Loucy (cell line): ENCODE data around the gene KIF26A.

Experiments
- H2AFZ ChIP-seq: fragments of 200-600 bp; sonication (generic); 2 replicates; pipeline ENCODE4 v1.6.0; 2016; ENCODE audit warnings: antibody characterized with exemption, mild to moderate bottlenecking, low read length, moderate library complexity
- H3F3A ChIP-seq: fragments of 200-600 bp; 2 replicates; pipeline ENCODE4 v1.6.0; 2016; ENCODE audit warnings: antibody characterized with exemption, low read depth, mild to moderate bottlenecking
- H3K27me3 ChIP-seq: fragments of 200-600 bp; sonication (generic); 2 replicates; pipeline ENCODE4 v1.6.1; 2014; ENCODE audit warnings: low read length, mild to moderate bottlenecking; ENCODE audit not compliant: insufficient read depth, poor library complexity, severe bottlenecking
- H3K36me3 ChIP-seq: fragments of 200-600 bp; sonication (generic); 2 replicates; pipeline ENCODE4 v1.6.1; 2016; ENCODE audit warnings: low read length; ENCODE audit not compliant: insufficient read depth
- H3K4me1 ChIP-seq: fragments of 200-600 bp; sonication (generic); 2 replicates; pipeline ENCODE4 v1.5.1; 2014; ENCODE audit warnings: low read length, mild to moderate bottlenecking; ENCODE audit not compliant: insufficient read depth, poor library complexity, severe bottlenecking
- H3K4me2 ChIP-seq: fragments of 200-600 bp; sonication (generic); 2 replicates; pipeline ENCODE4 v1.6.0; 2014; ENCODE audit warnings: antibody characterized with exemption, low read length, low read depth, mild to moderate bottlenecking; ENCODE audit not compliant: poor library complexity, severe bottlenecking
- H3K4me3 ChIP-seq: fragments of 200-600 bp; sonication (generic); 2 replicates; pipeline ENCODE4 v1.5.1; 2014; ENCODE audit warnings: low read length, mild to moderate bottlenecking, mixed read lengths; ENCODE audit not compliant: poor library complexity, severe bottlenecking
- H3K79me2 ChIP-seq: fragments of 200-600 bp; sonication (generic); 2 replicates; pipeline ENCODE4 v1.6.1; 2014; ENCODE audit warnings: low read length; ENCODE audit not compliant: insufficient read depth
- H3K9ac ChIP-seq: fragments of 200-600 bp; sonication (generic); 2 replicates; pipeline ENCODE4 v1.6.0; 2014; ENCODE audit warnings: mild to moderate bottlenecking, low read depth, low read length, moderate library complexity; ENCODE audit not compliant: poor library complexity, severe bottlenecking
- H3K9me2 ChIP-seq: fragments of 200-600 bp; sonication (generic); replicated peaks from 2 replicates; pipeline ENCODE4 v1.6.1; 2016; ENCODE audit warnings: low read depth, low read length, mixed read lengths
- H3K9me3 ChIP-seq: fragments of 200-600 bp; sonication (generic); 2 replicates; pipeline ENCODE4 v1.6.1; 2014; ENCODE audit warnings: mild to moderate bottlenecking, antibody characterized with exemption, low read length, low read depth; ENCODE audit not compliant: insufficient read depth
- H4K20me1 ChIP-seq: fragments of 200-600 bp; sonication (generic); 2 replicates; pipeline ENCODE4 v1.6.0; 2014; ENCODE audit warnings: antibody characterized with exemption, low read length, mild to moderate bottlenecking; ENCODE audit not compliant: insufficient read depth, poor library complexity, severe bottlenecking
- EZH2phosphoT487 ChIP-seq: fragments of 200-600 bp; IDR thresholded peaks from 2 replicates; pipeline ENCODE4 v1.6.1; 2018; ENCODE audit warnings: antibody characterized with exemption, mild to moderate bottlenecking, moderate library complexity, borderline replicate concordance
- TF ChIP-seq, protein P1 (sequence below): fragments of 200-600 bp; sonication (generic); conservative IDR thresholded peaks from 2 replicates; pipeline ENCODE4 v1.5.1; 2014; ENCODE audit warnings: mild to moderate bottlenecking, antibody characterized with exemption, low read length

KIF26A gene

DNA sequence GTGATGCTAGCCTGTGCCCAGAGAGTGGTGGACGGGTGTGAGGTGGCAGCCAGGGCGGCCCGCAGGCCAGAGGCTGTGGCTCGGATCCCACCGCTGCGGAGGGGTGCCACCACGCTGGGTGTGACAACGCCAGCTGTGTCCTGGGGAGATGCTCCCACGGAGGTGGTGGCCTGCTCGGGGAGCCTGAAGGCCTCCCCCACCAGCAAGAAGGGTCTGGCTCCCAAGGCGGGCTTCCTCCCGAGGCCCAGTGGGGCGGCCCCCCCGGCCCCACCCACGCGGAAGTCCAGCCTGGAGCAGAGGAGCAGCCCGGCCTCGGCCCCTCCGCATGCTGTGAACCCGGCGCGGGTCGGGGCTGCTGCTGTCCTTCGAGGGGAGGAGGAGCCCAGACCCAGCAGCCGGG is 38.2 kb downstream of the KIF26A start:
- Histone ChIP-seq H3K36me3 (no peaks in the 10 kb centered on the region), H3F3A (no peaks in the 10 kb centered on the region), H3K9me2 (no peaks in the 10 kb centered on the region), H4K20me1 (no peaks in the 10 kb centered on the region), H3K9me3 (no peaks in the 10 kb centered on the region), H2AFZ (no peak overlapping the region), H3K4me2 (no peak overlapping the region), H3K79me2 (no peaks in the 10 kb centered on the region), H3K4me1 (no peaks in the 10 kb centered on the region), H3K4me3 (no peak overlapping the region), H3K9ac (no peak overlapping the region), H3K27me3 (no peaks in the 10 kb centered on the region)
- TF ChIP-seq, protein P1, sequence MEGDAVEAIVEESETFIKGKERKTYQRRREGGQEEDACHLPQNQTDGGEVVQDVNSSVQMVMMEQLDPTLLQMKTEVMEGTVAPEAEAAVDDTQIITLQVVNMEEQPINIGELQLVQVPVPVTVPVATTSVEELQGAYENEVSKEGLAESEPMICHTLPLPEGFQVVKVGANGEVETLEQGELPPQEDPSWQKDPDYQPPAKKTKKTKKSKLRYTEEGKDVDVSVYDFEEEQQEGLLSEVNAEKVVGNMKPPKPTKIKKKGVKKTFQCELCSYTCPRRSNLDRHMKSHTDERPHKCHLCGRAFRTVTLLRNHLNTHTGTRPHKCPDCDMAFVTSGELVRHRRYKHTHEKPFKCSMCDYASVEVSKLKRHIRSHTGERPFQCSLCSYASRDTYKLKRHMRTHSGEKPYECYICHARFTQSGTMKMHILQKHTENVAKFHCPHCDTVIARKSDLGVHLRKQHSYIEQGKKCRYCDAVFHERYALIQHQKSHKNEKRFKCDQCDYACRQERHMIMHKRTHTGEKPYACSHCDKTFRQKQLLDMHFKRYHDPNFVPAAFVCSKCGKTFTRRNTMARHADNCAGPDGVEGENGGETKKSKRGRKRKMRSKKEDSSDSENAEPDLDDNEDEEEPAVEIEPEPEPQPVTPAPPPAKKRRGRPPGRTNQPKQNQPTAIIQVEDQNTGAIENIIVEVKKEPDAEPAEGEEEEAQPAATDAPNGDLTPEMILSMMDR, result no peak
- no peak for TF ChIP-seq EZH2phosphoT487

DNA sequence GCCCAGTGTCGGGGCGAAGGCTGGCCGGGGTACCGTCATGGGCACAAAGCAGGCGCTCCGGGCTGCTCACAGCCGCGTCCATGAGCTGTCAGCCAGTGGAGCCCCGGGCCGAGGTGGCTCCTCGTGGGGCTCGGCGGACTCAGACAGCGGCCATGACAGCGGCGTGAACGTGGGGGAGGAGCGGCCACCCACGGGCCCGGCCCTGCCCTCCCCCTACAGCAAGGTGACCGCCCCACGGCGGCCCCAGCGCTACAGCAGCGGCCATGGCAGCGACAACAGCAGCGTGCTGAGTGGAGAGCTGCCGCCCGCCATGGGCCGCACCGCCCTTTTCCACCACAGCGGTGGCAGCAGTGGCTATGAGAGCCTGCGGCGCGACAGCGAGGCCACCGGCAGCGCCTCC is 39.0 kb downstream of the KIF26A start:
- Histone ChIP-seq H3K9me2 (no peaks in the 10 kb centered on the region), H3F3A (no peaks in the 10 kb centered on the region), H3K9ac (no peak overlapping the region), H3K4me2 (no peak overlapping the region), H3K79me2 (no peaks in the 10 kb centered on the region), H3K27me3 (no peaks in the 10 kb centered on the region), H3K4me1 (no peaks in the 10 kb centered on the region), H4K20me1 (no peaks in the 10 kb centered on the region), H3K36me3 (no peaks in the 10 kb centered on the region), H3K4me3 (no peak overlapping the region), H2AFZ (no peak overlapping the region), H3K9me3 (no peaks in the 10 kb centered on the region)
- TF ChIP-seq, protein P1, result no peak
- no peak for TF ChIP-seq EZH2phosphoT487

DNA sequence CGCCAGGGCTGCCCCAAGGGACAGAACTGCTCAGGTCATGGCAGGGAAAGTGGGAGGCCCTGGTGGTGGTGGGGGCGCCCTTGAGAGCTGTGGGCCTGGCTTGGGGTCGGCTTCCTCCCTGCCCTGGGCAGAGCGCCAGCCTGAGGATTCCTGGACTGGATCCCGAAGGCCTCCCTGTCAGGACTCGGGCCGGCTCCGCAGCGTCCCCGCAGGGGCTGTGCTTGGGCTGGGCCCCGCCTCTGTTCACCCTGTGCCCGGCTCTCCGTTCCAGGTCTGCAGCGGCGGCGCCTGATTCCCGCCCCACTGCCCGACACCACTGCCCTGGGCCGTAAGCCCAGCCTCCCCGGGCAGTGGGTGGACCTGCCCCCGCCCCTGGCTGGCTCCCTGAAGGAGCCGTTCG is 39.9 kb downstream of the KIF26A start:
- H2AFZ ChIP-seq, result no peak overlapping the region
- no peaks in the 10 kb centered on the region for H3K9me3 ChIP-seq
- H3K36me3 ChIP-seq, result no peaks in the 10 kb centered on the region
- H3F3A ChIP-seq, result no peaks in the 10 kb centered on the region
- no peak overlapping the region for H3K4me2 ChIP-seq
- TF ChIP-seq EZH2phosphoT487, result no peak
- TF ChIP-seq, protein P1, result no peak
- no peak overlapping the region for H3K9ac ChIP-seq
- no peaks in the 10 kb centered on the region for H4K20me1 ChIP-seq
- no peak overlapping the region for H3K4me3 ChIP-seq
- no peaks in the 10 kb centered on the region for H3K9me2 ChIP-seq
- no peaks in the 10 kb centered on the region for H3K79me2 ChIP-seq
- no peaks in the 10 kb centered on the region for H3K27me3 ChIP-seq
- no peaks in the 10 kb centered on the region for H3K4me1 ChIP-seq
